Astrocyte (in vitro differentiated cells and primary cell): ENCODE data around the gene UGT1A3. TPM values are rescaled to one million over a fixed set of nuclear protein-coding genes. Genes with fewer than 3 reads are reported as not detected.

Experiments used
- DNase-seq: peaks from one replicate; pipeline ENCODE4 v3.0.0-alpha.2; 2010; ENCODE audit warnings: low read depth
- FAIRE-seq: peaks from 2 replicates; lab custom pipeline; 2011; peaks lifted over from hg19 to GRCh38; lab: Jason Lieb, UNC
- H2AFZ ChIP-seq: 2 replicates; pipeline ENCODE4 v1.6.0; 2012; ENCODE audit warnings: low read depth, low read length, inconsistent platforms
- H3K27ac ChIP-seq: 2 replicates; pipeline ENCODE4 v1.5.1; 2011; ENCODE audit warnings: low read depth, low read length, inconsistent platforms
- H3K27me3 ChIP-seq: 2 replicates; pipeline ENCODE4 v1.6.0; 2011; ENCODE audit warnings: low read length, inconsistent platforms; ENCODE audit not compliant: insufficient read depth
- H3K36me3 ChIP-seq: 2 replicates; pipeline ENCODE4 v1.5.1; 2011; ENCODE audit warnings: low read length, inconsistent platforms; ENCODE audit not compliant: insufficient read depth
- H3K4me1 ChIP-seq: 2 replicates; pipeline ENCODE4 v1.5.1; 2011; ENCODE audit warnings: low read length, inconsistent platforms; ENCODE audit not compliant: insufficient read depth
- H3K4me2 ChIP-seq: 2 replicates; pipeline ENCODE4 v1.6.0; 2012; ENCODE audit warnings: low read length, inconsistent platforms
- H3K4me3 ChIP-seq: 2 replicates; pipeline ENCODE4 v1.5.1; 2011; ENCODE audit warnings: low read depth, mild to moderate bottlenecking, low read length, inconsistent platforms; ENCODE audit not compliant: insufficient read depth
- H3K79me2 ChIP-seq: 2 replicates; pipeline ENCODE4 v1.6.0; 2012; ENCODE audit warnings: mild to moderate bottlenecking, low read length, inconsistent platforms; ENCODE audit not compliant: insufficient read depth
- H3K9ac ChIP-seq: 2 replicates; pipeline ENCODE4 v1.6.0; 2012; ENCODE audit warnings: mild to moderate bottlenecking, low read length, inconsistent platforms
- H3K9me3 ChIP-seq: 2 replicates; pipeline ENCODE4 v1.5.1; 2012; ENCODE audit warnings: low read depth, mild to moderate bottlenecking, low read length, inconsistent platforms; ENCODE audit not compliant: insufficient read depth
- H4K20me1 ChIP-seq: 2 replicates; pipeline ENCODE4 v1.6.0; 2012; ENCODE audit warnings: low read length, inconsistent platforms; ENCODE audit not compliant: insufficient read depth
- H3K27ac Mint-ChIP-seq: one replicate; pipeline ENCODE4 v1.8.0; 2021; ENCODE audit warnings: mild to moderate bottlenecking, mixed read lengths; ENCODE audit not compliant: unreplicated experiment
- H3K27me3 Mint-ChIP-seq: one replicate; pipeline ENCODE4 v1.8.0; 2021; ENCODE audit warnings: low read depth, mixed read lengths; ENCODE audit not compliant: unreplicated experiment
- H3K36me3 Mint-ChIP-seq: one replicate; pipeline ENCODE4 v1.8.0; 2021; ENCODE audit warnings: low read depth, mixed read lengths; ENCODE audit not compliant: unreplicated experiment
- H3K4me1 Mint-ChIP-seq: one replicate; pipeline ENCODE4 v1.8.0; 2021; ENCODE audit warnings: low read depth, mixed read lengths; ENCODE audit not compliant: unreplicated experiment
- H3K4me3 Mint-ChIP-seq: one replicate; pipeline ENCODE4 v1.8.0; 2021; ENCODE audit warnings: mild to moderate bottlenecking, moderate library complexity, mixed read lengths; ENCODE audit not compliant: unreplicated experiment
- H3K9me3 Mint-ChIP-seq: one replicate; pipeline ENCODE4 v1.8.0; 2021; ENCODE audit warnings: mild to moderate bottlenecking, mixed read lengths; ENCODE audit not compliant: unreplicated experiment
- CTCF ChIP-seq: IDR thresholded peaks from 2 replicates; pipeline ENCODE4 v1.5.1; 2011; ENCODE audit warnings: low read depth, mild to moderate bottlenecking, inconsistent platforms, low read length, moderate library complexity; ENCODE audit not compliant: insufficient read depth
- EZH2 ChIP-seq: IDR thresholded peaks from 2 replicates; pipeline ENCODE4 v1.6.1; 2012; ENCODE audit warnings: mild to moderate bottlenecking, low read length, inconsistent platforms; ENCODE audit not compliant: insufficient read depth
- total RNA-seq: library from RNA; stranded (reverse); gene quantifications from 2 replicates; pipeline ENCODE4 v1.2.1, GENCODE V29; 2021

Gene UGT1A3
- total RNA-seq, 1 donor from 2014 or later = not detected

- Histone ChIP-seq H3K27me3 (no peaks in the 10 kb centered on the region), H3K9me3 (peaks cover 8% of the 10 kb centered on the region), H3K9ac (no peak overlapping the region), H3K4me1 (no peaks in the 10 kb centered on the region), H3K79me2 (no peaks in the 10 kb centered on the region), H4K20me1 (no peaks in the 10 kb centered on the region), H2AFZ (no peak overlapping the region), H3K4me2 (no peak overlapping the region), H3K4me3 (no peak overlapping the region), H3K36me3 (no peaks in the 10 kb centered on the region), H3K27ac (no peak overlapping the region)
- Mint-ChIP-seq H3K4me3 (no peak overlapping the region), H3K36me3 (no peaks in the 10 kb centered on the region), H3K9me3 (peaks cover 15% of the 10 kb centered on the region), H3K27me3 (peaks cover under 1% of the 10 kb centered on the region), H3K27ac (no peak overlapping the region), H3K4me1 (no peaks in the 10 kb centered on the region)
- FAIRE-seq (no peak), DNase-seq (no peak)
- TF ChIP-seq EZH2 (no peak), CTCF (no peak)
Measured at GRCh38 chr2:233772583-233772982, 43.7 kb downstream of the UGT1A3 start.

GRCh38 chr2:233773854-233774253 is 45.0 kb downstream of the UGT1A3 start:
- FAIRE-seq (no peak), DNase-seq (no peak)
- no peak overlapping the region for H3K27ac Mint-ChIP-seq
- Histone ChIP-seq H3K36me3 (no peaks in the 10 kb centered on the region), H3K4me3 (no peak overlapping the region), H3K4me1 (no peaks in the 10 kb centered on the region), H3K9me3 (peaks cover 8% of the 10 kb centered on the region), H3K27me3 (no peaks in the 10 kb centered on the region), H3K79me2 (no peaks in the 10 kb centered on the region), H2AFZ (no peak overlapping the region), H4K20me1 (no peaks in the 10 kb centered on the region), H3K27ac (no peak overlapping the region), H3K4me2 (no peak overlapping the region), H3K9ac (no peak overlapping the region)
- no peaks in the 10 kb centered on the region for H3K4me1 Mint-ChIP-seq
- peaks cover 22% of the 10 kb centered on the region for H3K9me3 Mint-ChIP-seq
- TF ChIP-seq EZH2 (no peak), CTCF (no peak)
- H3K4me3 Mint-ChIP-seq = no peak overlapping the region
- H3K27me3 Mint-ChIP-seq = peaks cover 6% of the 10 kb centered on the region
- H3K36me3 Mint-ChIP-seq = no peaks in the 10 kb centered on the region

- H3K4me1 ChIP-seq = no peaks in the 10 kb centered on the region
- no peaks in the 10 kb centered on the region for H4K20me1 ChIP-seq
- H3K27me3 ChIP-seq = no peaks in the 10 kb centered on the region
- H3K9ac ChIP-seq = no peak overlapping the region
- no peaks in the 10 kb centered on the region for H3K79me2 ChIP-seq
- TF ChIP-seq CTCF (no peak), EZH2 (no peak)
- H3K36me3 ChIP-seq = no peaks in the 10 kb centered on the region
- no peak overlapping the region for H3K4me3 Mint-ChIP-seq
- no peak overlapping the region for H3K27ac ChIP-seq
- no peaks in the 10 kb centered on the region for H3K36me3 Mint-ChIP-seq
- H3K27me3 Mint-ChIP-seq = peaks cover 6% of the 10 kb centered on the region
- no peaks in the 10 kb centered on the region for H3K4me1 Mint-ChIP-seq
- DNase-seq (no peak), FAIRE-seq (no peak)
- no peak overlapping the region for H3K4me2 ChIP-seq
- peaks cover 8% of the 10 kb centered on the region for H3K9me3 ChIP-seq
- H3K27ac Mint-ChIP-seq = no peak overlapping the region
- H2AFZ ChIP-seq = no peak overlapping the region
- no peak overlapping the region for H3K4me3 ChIP-seq
- H3K9me3 Mint-ChIP-seq = peaks cover 22% of the 10 kb centered on the region
Measured at GRCh38 chr2:233775414-233775813, 46.6 kb downstream of the UGT1A3 start.
